Suprapubic skin (tissue), 4 donors: ENCODE measurements around the gene FAM3A.

ENCODE experiments used
- EP300 ChIP-seq: sonication (generic); formaldehyde crosslinking; IDR thresholded peaks from one replicate; pipeline ENCODE4 v1.6.1; 2017; ENCODE audit warnings: antibody characterized with exemption
- POLR2A ChIP-seq, 2 donors: fragments of 450-650 bp; IDR thresholded peaks; one replicate each; pipeline ENCODE4 v1.6.1; 2017; ENCODE audit warnings: antibody characterized with exemption in 2 of 2, mild to moderate bottlenecking in 2 of 2, moderate library complexity in 2 of 2
- POLR2AphosphoS5 ChIP-seq, 3 donors: sonication (generic); formaldehyde crosslinking; IDR thresholded peaks; one replicate each; pipeline ENCODE4 v1.6.1; 2017; ENCODE audit warnings: antibody characterized with exemption in 3 of 3
- TF ChIP-seq, protein P1 (sequence below), 2 donors: fragments of 200-600 bp in 1 of 2; fragments of 450-650 bp in 1 of 2; sonication (generic) in 1 of 2; IDR thresholded peaks; one replicate each; pipeline ENCODE4 v1.5.1; 2016 to 2019; ENCODE audit warnings: antibody characterized with exemption in 2 of 2, mild to moderate bottlenecking in 1 of 2, moderate library complexity in 1 of 2

DNA sequence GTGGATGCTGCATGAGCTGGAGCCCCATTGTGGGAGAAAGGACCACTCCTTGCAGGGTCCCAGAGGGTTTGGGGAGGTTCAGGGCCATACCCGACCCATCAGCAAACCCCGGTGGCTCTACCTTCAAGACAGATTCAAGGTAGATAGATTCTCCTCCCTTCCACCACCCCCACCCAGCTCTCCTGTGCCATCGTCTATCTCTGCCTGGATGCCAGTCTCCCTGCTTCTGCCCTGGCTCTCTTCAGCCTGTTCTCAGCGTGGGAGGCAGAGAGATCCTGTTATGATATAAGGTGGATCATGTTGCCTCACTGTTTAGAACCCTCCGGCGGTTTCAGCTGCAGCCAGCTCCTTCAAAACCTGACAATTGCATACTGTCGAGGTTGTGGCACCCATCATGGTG lies 42.3 kb downstream of the FAM3A start:
- TF ChIP-seq, protein P1, sequence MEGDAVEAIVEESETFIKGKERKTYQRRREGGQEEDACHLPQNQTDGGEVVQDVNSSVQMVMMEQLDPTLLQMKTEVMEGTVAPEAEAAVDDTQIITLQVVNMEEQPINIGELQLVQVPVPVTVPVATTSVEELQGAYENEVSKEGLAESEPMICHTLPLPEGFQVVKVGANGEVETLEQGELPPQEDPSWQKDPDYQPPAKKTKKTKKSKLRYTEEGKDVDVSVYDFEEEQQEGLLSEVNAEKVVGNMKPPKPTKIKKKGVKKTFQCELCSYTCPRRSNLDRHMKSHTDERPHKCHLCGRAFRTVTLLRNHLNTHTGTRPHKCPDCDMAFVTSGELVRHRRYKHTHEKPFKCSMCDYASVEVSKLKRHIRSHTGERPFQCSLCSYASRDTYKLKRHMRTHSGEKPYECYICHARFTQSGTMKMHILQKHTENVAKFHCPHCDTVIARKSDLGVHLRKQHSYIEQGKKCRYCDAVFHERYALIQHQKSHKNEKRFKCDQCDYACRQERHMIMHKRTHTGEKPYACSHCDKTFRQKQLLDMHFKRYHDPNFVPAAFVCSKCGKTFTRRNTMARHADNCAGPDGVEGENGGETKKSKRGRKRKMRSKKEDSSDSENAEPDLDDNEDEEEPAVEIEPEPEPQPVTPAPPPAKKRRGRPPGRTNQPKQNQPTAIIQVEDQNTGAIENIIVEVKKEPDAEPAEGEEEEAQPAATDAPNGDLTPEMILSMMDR (IDR thresholded peaks at IDR 0.05) = no peak
- no peak for TF ChIP-seq POLR2A (IDR thresholded peaks at IDR 0.05)
- no peak for TF ChIP-seq POLR2AphosphoS5 (IDR thresholded peaks at IDR 0.05)
- no peak for TF ChIP-seq EP300
